ENCODE measurements around the gene JAML.

GRCh38 chr11:118164885-118165284 lies 59.9 kb downstream of the JAML start:
- TF ChIP-seq PCBP1 (IDR thresholded peaks at IDR 0.05; ENCODE audit: borderline replicate concordance, low read depth, low read length) (no peak), ZNF234 (CRISPR knock-in tag; conservative IDR thresholded peaks at IDR 0.05) (no peak), TBP (CRISPR knock-in tag; IDR thresholded peaks at IDR 0.05) (no peak), RELA (CRISPR knock-in tag; IDR thresholded peaks at IDR 0.05) (no peak), USF2 (IDR thresholded peaks at IDR 0.05; ENCODE audit: low read depth, low read length) (no peak), USF2 (CRISPR knock-in tag; IDR thresholded peaks at IDR 0.05; ENCODE audit: borderline replicate concordance) (no peak), CTCF (CRISPR knock-in tag; IDR thresholded peaks at IDR 0.05) (no peak), RAD21 (CRISPR knock-in tag; IDR thresholded peaks at IDR 0.05) (no peak), STAT5B (CRISPR knock-in tag; IDR thresholded peaks at IDR 0.05) (no peak), ZNF501 (CRISPR knock-in tag; IDR thresholded peaks at IDR 0.05) (no peak), HOMEZ (CRISPR knock-in tag; IDR thresholded peaks at IDR 0.05; ENCODE audit: low read depth) (no peak), FOSL2 (CRISPR knock-in tag; IDR thresholded peaks at IDR 0.05) (no peak), ETS1 (CRISPR knock-in tag; IDR thresholded peaks at IDR 0.05) (no peak), NR2C2 (CRISPR knock-in tag; IDR thresholded peaks at IDR 0.05; ENCODE audit: borderline replicate concordance) (no peak), ZNF407 (CRISPR knock-in tag; IDR thresholded peaks at IDR 0.05; ENCODE audit: not compliant biosample characterization) (no peak)
